ENCODE results near the gene SEC61A1. TPM values are rescaled to one million over a fixed set of nuclear protein-coding genes. Genes with fewer than 3 reads are reported as not detected.
A peak's percentile ranks its signal among the peaks of the same experiment; 100 is the strongest.

The SEC61A1 gene
- polyA plus RNA-seq, 2 of the 4 experiments (the other 2 are of a cell fraction) = 93.5 to 180 TPM

- TF ChIP-seq ZFP36 (IDR thresholded peaks at IDR 0.05; ENCODE audit: borderline replicate concordance, partially characterized antibody) (no peak), CBX2 (IDR thresholded peaks at IDR 0.05; ENCODE audit: borderline replicate concordance, low read depth) (no peak), NR3C1 (IDR thresholded peaks at IDR 0.05) (no peak), RAD21 (conservative IDR thresholded peaks at IDR 0.05 in 1 of 2, IDR thresholded peaks at IDR 0.05 in 1 of 2) (no peak), TFCP2L1 (CRISPR knock-in tag; IDR thresholded peaks at IDR 0.05) (no peak)
- ATAC-seq = no peak
- H3K4me2 ChIP-seq = 0 out of 3 replicates have a peak overlapping the region, but pooled peaks have one; percentile 8
- POLR2A ChIA-PET = no interaction called here
- peak overlapping the region; percentile 55 to 66; a peak in 4 of 6 replicates for H3K27ac ChIP-seq
- peak in 1 of 2 experiments; percentile 27 for DNase-seq (ENCODE audit: low read depth in 1 of 2, low spot score in 1 of 2)
- FAIRE-seq = no peak
- no peaks in the 10 kb centered on the region for H3K9me3 ChIP-seq
- no peak overlapping the region for H3K4me3 ChIP-seq
- CTCF ChIA-PET = interaction anchor here (0.5 to 4.7 kb wide), 6 partner anchors 8 to 474 kb away, joined by 3 to 23 read pairs (median 3); no protein-coding TSS in a partner anchor
- H3K4me1 ChIP-seq = peaks cover 59% of the 10 kb centered on the region
- WGBS (ENCODE audit: missing lambda C conversion rate) = 53% methylated on average over 9 of the region's 9 CpGs
Measured at GRCh38 chr3:128083980-128084674, 31.9 kb downstream of the SEC61A1 start.

DNA sequence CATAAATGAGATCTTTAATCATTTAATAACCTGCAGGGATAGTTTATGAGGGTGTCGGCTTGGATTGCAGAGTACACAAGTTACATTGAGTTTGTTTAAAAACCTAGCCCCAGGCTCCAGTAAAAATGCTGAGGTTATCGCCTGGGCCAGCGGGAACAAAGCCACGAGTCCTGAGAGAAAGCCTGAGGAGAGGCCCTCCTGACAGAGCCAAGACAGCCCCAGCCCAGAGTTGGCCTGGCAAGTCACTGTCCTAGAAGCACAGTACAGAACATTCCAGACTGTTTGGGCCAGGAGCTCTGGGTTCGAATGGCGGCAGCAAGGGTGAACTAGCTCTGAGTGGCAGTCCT lies 32.4 kb downstream of the SEC61A1 start:
- Histone ChIP-seq H3K4me1 (peaks cover 55% of the 10 kb centered on the region), H3K9me3 (no peaks in the 10 kb centered on the region), H3K4me3 (no peak overlapping the region), H3K27ac (peak overlapping the region; percentile 1 to 66; a peak in 4 of 6 replicates), H3K4me2 (0 out of 3 replicates have a peak overlapping the region, but pooled peaks have one; percentile 8)
- DNase-seq (ENCODE audit: low read depth in 1 of 2, low spot score in 1 of 2) = no peak
- ATAC-seq = no peak
- ChIA-PET POLR2A (no interaction called here), CTCF (interaction anchor here (0.5 to 4.7 kb wide), 5 partner anchors 9 to 475 kb away, joined by 3 to 23 read pairs (median 3); no protein-coding TSS in a partner anchor)
- no peak for FAIRE-seq
- TF ChIP-seq TFCP2L1 (CRISPR knock-in tag; IDR thresholded peaks at IDR 0.05) = no peak
- WGBS (ENCODE audit: missing lambda C conversion rate) = 40% methylated on average over 5 of the region's 6 CpGs

GRCh38 chr3:128089135-128089534 lies 36.9 kb downstream of the SEC61A1 start:
- ChIA-PET CTCF (no interaction called here), POLR2A (no interaction called here)
- no peak for DNase-seq (ENCODE audit: low read depth in 1 of 2, low spot score in 1 of 2)
- FAIRE-seq = no peak
- TF ChIP-seq HES2 (IDR thresholded peaks at IDR 0.05) (no peak), ESRRA (IDR thresholded peaks at IDR 0.05; ENCODE audit: borderline replicate concordance, low read length) (no peak), POLR2A (IDR thresholded peaks at IDR 0.05; ENCODE audit: low read length) (no peak), HMGXB4 (CRISPR knock-in tag; IDR thresholded peaks at IDR 0.05; ENCODE audit: borderline replicate concordance) (no peak), RAD21 (conservative IDR thresholded peaks at IDR 0.05 in 1 of 2, IDR thresholded peaks at IDR 0.05 in 1 of 2) (no peak), POLR2AphosphoS2 (conservative IDR thresholded peaks at IDR 0.05; ENCODE audit: low read length) (no peak), FOSB (CRISPR knock-in tag; IDR thresholded peaks at IDR 0.05) (no peak), SMC3 (IDR thresholded peaks at IDR 0.05) (no peak), RCOR1 (IDR thresholded peaks at IDR 0.05; ENCODE audit: low read depth, low read length) (no peak), PHF8 (IDR thresholded peaks at IDR 0.05; ENCODE audit: borderline replicate concordance, low read depth) (no peak), HDAC2 (IDR thresholded peaks at IDR 0.05) (no peak), HOXB13 (CRISPR knock-in tag; IDR thresholded peaks at IDR 0.05; ENCODE audit: low read depth) (no peak), ZNF302 (CRISPR knock-in tag; IDR thresholded peaks at IDR 0.05) (no peak)
- TF ChIP-seq, protein P1, sequence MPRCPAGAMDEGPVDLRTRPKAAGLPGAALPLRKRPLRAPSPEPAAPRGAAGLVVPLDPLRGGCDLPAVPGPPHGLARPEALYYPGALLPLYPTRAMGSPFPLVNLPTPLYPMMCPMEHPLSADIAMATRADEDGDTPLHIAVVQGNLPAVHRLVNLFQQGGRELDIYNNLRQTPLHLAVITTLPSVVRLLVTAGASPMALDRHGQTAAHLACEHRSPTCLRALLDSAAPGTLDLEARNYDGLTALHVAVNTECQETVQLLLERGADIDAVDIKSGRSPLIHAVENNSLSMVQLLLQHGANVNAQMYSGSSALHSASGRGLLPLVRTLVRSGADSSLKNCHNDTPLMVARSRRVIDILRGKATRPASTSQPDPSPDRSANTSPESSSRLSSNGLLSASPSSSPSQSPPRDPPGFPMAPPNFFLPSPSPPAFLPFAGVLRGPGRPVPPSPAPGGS (IDR thresholded peaks at IDR 0.05) = no peak
- H3K4me1 ChIP-seq = peaks cover 11% of the 10 kb centered on the region
- no peak overlapping the region for H3K4me3 ChIP-seq
- no peaks in the 10 kb centered on the region for H3K9me3 ChIP-seq
- no peak for ATAC-seq
- WGBS (ENCODE audit: missing lambda C conversion rate) = 80% methylated on average over 1 of the region's 1 CpG
- H3K27ac ChIP-seq = no peak overlapping the region
- H3K4me2 ChIP-seq = no peak overlapping the region

All from A549 (cell line).